ENCODE measurements around the gene PLCB1. TPM values are rescaled to one million over a fixed set of nuclear protein-coding genes. Genes with fewer than 3 reads are reported as not detected.

PLCB1 gene
- total RNA-seq, 2 experiments from 2014 or later: 1.9 to 2.2 TPM

DNA sequence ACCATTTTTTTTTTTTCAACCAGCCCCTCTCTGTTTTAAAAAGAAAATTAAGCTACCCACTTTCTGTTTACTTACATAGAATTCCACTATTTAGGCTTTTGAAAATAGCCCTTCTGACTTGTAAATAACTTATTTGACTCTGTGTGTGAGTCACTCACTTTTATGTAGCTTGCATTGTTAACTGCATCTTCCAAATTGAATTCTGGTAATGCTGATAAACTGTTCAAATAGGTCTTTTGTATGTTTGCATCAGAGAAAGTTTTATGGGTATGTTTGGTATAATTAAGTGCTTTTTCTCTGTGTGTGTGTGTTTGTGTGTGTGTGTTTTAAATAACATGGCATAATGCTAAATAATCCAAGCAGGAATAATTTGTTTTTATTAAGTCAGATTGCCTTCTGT lies 360.1 kb downstream of the PLCB1 start:
- no peak for DNase-seq
- no peaks in the 10 kb centered on the region for H3K9me3 Mint-ChIP-seq
- H3K27ac Mint-ChIP-seq: no peak overlapping the region
- H3K4me3 Mint-ChIP-seq: no peak overlapping the region
- no peaks in the 10 kb centered on the region for H3K27me3 Mint-ChIP-seq
- H3K4me1 Mint-ChIP-seq: no peaks in the 10 kb centered on the region
- no peaks in the 10 kb centered on the region for H3K36me3 Mint-ChIP-seq (ENCODE audit: low read depth)
- ChIA-PET POLR2A (no interaction called here), CTCF (interaction anchor here (0.6 to 0.7 kb wide), 2 partner anchors 14 to 1667 kb away, joined by 3 read pairs; no protein-coding TSS in a partner anchor)

DNA sequence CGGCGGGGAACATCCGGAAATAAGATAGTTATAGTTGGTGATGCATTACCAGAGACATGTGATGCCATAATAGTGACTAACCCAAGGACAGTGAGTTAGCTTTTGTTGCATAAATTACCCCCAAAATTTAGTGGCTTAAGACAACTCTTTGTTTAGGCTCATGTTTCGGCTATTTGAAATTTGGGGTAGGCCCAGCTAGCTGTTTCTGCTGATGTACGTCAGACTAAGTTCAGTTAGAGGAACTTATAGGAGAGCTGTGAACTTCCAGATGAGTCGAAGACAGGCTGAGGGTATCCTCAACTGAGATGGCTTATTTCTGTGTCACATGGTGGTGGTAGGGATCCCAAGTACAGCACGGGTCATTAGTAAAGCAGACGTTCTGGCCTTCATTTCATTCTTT lies 366.5 kb downstream of the PLCB1 start:
- no peaks in the 10 kb centered on the region for H3K4me1 Mint-ChIP-seq
- CTCF ChIA-PET: no interaction called here
- no peaks in the 10 kb centered on the region for H3K9me3 Mint-ChIP-seq
- H3K4me3 Mint-ChIP-seq: no peak overlapping the region
- no peaks in the 10 kb centered on the region for H3K36me3 Mint-ChIP-seq (ENCODE audit: low read depth)
- POLR2A ChIA-PET: no interaction called here
- H3K27me3 Mint-ChIP-seq: no peaks in the 10 kb centered on the region
- no peak for DNase-seq
- no peak overlapping the region for H3K27ac Mint-ChIP-seq

DNA sequence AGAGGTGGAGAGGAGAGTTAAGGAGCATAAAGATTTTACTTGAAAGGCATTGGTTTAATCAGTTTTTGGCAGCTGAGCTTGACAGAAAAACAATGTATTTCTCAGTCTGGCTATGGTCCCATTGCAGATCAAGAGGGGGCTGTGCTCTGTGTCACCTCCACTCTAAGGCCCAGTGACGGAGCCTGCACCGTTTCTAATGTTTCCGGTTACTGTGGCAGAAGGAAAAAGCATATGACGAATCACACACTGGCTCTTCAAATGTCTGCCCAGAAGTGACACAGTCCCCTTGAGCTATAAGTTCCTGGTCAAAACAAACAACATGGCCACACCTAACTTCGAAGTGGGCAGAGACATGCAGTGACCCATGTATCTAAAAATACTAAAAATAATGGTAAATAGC lies 372.0 kb downstream of the PLCB1 start:
- Mint-ChIP-seq H3K9me3 (no peaks in the 10 kb centered on the region), H3K36me3 (ENCODE audit: low read depth) (no peaks in the 10 kb centered on the region), H3K4me1 (no peaks in the 10 kb centered on the region), H3K27me3 (no peaks in the 10 kb centered on the region), H3K4me3 (no peak overlapping the region), H3K27ac (no peak overlapping the region)
- DNase-seq: no peak
- ChIA-PET POLR2A (no interaction called here), CTCF (no interaction called here)

DNA sequence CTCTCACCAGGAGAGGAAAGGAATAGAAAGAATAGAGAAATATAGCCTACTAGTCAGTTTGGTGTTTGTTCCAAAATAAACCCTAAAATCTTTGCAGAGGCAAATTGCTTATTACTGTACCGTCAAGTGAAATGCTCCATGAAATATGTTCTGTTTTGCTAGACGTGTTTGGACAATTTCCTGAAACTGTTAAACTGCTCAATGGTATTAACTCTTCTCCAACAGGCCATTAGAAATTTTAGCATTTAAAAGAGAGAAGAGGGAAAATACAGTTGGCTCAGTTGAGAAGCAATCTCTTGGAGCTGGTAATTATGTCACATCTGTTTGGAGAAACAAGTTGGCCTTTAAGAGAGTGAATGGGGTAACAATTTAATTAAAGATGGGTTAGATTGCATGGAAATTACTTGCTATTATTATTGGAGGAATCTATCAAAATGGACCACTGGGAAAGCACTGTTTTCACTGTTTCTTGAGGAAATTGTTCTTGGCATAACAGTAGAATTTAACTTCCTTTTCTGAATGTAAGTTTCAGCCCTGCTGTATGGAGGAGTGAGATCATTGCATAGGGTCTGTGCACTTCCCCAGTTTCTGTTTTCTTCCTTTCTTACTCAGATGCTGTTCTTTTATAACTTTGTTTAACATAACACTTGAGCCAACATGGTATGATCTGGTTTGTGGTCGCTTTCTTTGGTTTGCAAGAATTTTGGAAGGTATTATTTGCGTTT lies 373.6 kb downstream of the PLCB1 start:
- H3K27me3 Mint-ChIP-seq: no peaks in the 10 kb centered on the region
- H3K4me3 Mint-ChIP-seq: no peak overlapping the region
- H3K9me3 Mint-ChIP-seq: no peaks in the 10 kb centered on the region
- no peak for DNase-seq
- H3K27ac Mint-ChIP-seq: no peak overlapping the region
- ChIA-PET POLR2A (no interaction called here), CTCF (interaction anchor here (0.5 kb wide), 1 partner anchor 13 kb away, joined by 3 read pairs; no protein-coding TSS in a partner anchor)
- H3K4me1 Mint-ChIP-seq: no peaks in the 10 kb centered on the region
- no peaks in the 10 kb centered on the region for H3K36me3 Mint-ChIP-seq (ENCODE audit: low read depth)

DNA sequence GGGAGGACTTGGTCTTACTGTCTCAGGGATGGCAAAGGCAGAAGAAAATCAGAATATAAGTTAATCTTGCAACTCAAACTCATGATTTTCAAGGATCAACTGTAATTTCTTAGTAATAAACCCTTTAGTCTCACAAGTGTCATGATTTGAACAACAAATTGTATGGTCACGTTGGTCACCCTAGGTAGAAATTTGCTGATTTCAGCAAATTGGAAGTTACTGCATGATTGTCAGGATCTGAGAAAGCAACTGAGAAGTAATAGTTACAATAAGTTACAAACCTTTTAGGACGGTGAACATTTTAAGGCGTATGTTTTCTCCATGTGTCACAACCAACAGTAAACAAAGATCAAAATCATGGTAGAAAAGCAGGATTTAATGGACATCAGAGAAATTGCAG lies 375.2 kb downstream of the PLCB1 start:
- Mint-ChIP-seq H3K27me3 (no peaks in the 10 kb centered on the region), H3K4me1 (no peaks in the 10 kb centered on the region), H3K9me3 (no peaks in the 10 kb centered on the region), H3K27ac (no peak overlapping the region), H3K4me3 (no peak overlapping the region), H3K36me3 (ENCODE audit: low read depth) (no peaks in the 10 kb centered on the region)
- ChIA-PET POLR2A (no interaction called here), CTCF (no interaction called here)
- no peak for DNase-seq

DNA sequence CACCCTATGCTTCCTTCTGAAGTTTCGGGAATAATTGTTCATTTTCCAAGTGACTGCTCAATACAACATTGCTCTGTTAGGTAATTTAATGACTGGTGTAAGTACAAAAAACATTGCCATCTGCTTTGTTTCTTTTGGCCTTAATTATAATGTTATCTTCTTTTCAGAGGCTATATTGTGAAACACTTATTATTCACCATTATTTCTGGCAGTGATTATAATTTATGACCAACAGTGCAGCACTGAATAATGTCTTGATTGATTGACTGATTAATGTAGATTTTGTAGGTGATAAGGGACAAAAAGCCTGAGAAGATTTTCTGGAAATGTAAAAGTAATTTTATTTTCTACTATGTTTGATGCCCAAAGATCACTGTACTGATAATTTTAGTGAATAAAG lies 377.7 kb downstream of the PLCB1 start:
- H3K9me3 Mint-ChIP-seq: no peaks in the 10 kb centered on the region
- H3K27me3 Mint-ChIP-seq: no peaks in the 10 kb centered on the region
- ChIA-PET POLR2A (no interaction called here), CTCF (no interaction called here)
- DNase-seq: no peak
- H3K27ac Mint-ChIP-seq: no peak overlapping the region
- H3K4me1 Mint-ChIP-seq: no peaks in the 10 kb centered on the region
- H3K4me3 Mint-ChIP-seq: no peak overlapping the region
- H3K36me3 Mint-ChIP-seq (ENCODE audit: low read depth): no peaks in the 10 kb centered on the region

DNA sequence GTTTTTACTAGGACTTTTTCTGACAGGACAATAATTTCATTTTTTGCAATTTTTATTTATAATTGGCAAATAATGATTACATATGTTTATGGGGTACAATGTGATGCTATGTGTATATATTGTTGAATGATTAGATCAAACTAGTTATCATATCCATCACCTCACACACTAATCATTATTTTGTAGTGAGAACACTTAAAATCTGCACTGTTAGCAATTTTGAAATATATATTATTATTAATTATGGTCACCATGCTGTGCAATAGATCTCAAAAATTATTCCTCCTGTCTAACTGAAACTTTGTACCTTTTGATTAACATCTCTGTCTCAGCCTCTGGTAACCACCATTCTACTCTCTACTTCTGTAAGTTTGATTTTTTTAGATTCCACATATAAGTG lies 378.7 kb downstream of the PLCB1 start:
- H3K9me3 Mint-ChIP-seq: no peaks in the 10 kb centered on the region
- no peak overlapping the region for H3K27ac Mint-ChIP-seq
- CTCF ChIA-PET: no interaction called here
- no peaks in the 10 kb centered on the region for H3K4me1 Mint-ChIP-seq
- H3K4me3 Mint-ChIP-seq: no peak overlapping the region
- POLR2A ChIA-PET: no interaction called here
- H3K27me3 Mint-ChIP-seq: no peaks in the 10 kb centered on the region
- no peaks in the 10 kb centered on the region for H3K36me3 Mint-ChIP-seq (ENCODE audit: low read depth)
- DNase-seq: no peak

DNA sequence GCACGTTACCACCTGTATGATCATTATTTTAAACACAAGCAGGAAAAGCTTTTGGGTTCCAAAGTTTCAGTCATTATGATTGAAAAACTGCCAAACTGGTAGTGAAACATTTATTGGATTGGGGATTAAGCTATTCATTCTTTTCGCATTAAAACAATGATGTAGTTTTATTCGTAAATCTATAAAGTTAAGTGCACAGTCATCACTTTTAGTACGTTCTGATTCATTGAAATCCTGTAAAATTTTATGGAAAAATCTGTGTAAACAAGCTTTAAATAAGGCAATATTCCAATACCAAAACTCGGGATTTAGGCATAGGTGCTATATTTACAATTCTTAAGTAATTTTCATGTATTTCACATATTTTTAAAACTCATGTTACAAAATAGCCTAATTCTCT lies 379.9 kb downstream of the PLCB1 start:
- ChIA-PET CTCF (no interaction called here), POLR2A (no interaction called here)
- H3K4me1 Mint-ChIP-seq: no peaks in the 10 kb centered on the region
- no peak overlapping the region for H3K27ac Mint-ChIP-seq
- no peak for DNase-seq
- H3K36me3 Mint-ChIP-seq (ENCODE audit: low read depth): no peaks in the 10 kb centered on the region
- H3K4me3 Mint-ChIP-seq: no peak overlapping the region
- no peaks in the 10 kb centered on the region for H3K9me3 Mint-ChIP-seq
- no peaks in the 10 kb centered on the region for H3K27me3 Mint-ChIP-seq

DNA sequence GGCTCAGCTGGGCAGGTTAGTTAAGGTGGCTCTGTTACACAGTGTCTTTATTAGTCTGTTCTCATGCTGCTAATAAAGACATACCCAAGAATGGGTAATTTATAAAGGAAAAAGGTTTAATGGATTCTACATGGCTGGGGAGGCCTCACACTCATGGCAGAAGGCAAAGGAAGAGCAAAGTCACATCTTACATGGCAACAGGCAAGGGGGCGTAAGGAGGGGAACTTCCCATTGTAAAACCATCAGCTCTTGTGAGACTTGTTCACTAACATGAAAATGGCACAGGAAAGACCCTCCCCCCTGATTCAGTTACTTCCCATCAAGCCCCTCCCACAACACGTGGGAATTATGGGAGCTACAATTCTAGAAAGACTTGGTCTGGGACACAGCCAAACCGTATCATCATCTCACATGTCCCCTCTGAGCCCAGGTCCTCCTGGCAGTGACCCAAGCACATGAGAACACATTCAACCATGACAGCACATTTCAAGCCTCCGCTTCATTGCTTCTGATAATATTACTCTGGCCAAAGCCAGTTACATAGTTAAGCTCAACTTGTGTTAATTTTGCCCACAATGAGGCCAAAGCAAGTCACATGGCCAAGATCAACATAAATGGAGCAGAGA lies 383.9 kb downstream of the PLCB1 start:
- CTCF ChIA-PET: no interaction called here

DNA sequence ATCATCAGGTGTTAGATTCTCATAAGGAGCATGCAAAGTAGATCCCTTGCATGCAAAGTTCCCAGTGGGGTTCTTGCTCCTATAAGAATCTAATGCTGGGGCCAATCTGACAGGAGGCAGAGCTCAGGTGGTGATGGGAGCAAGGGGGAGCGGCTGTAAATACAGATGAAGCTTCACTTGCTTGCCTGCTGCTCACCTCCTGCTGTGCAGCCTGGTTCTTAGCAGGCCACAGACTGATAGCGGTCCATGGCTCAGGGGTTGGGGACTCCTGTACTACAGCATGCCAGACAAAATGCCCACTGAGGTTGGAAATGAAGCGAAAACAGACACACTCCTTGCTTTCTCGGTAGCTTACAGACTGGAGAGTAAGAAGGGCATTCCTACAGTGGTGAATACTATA lies 386.8 kb downstream of the PLCB1 start:
- Mint-ChIP-seq H3K4me3 (no peak overlapping the region), H3K4me1 (no peaks in the 10 kb centered on the region), H3K27me3 (no peaks in the 10 kb centered on the region), H3K36me3 (ENCODE audit: low read depth) (no peaks in the 10 kb centered on the region), H3K27ac (no peak overlapping the region), H3K9me3 (no peaks in the 10 kb centered on the region)
- CTCF ChIA-PET: no interaction called here
- no peak for DNase-seq
- POLR2A ChIA-PET: no interaction called here

More for the DNA sequence above, 383.9 kb downstream of the PLCB1 start:
- no peak for DNase-seq
- H3K36me3 Mint-ChIP-seq (ENCODE audit: low read depth): no peaks in the 10 kb centered on the region
- no peak overlapping the region for H3K4me3 Mint-ChIP-seq
- no peak overlapping the region for H3K27ac Mint-ChIP-seq
- no peaks in the 10 kb centered on the region for H3K27me3 Mint-ChIP-seq
- no peaks in the 10 kb centered on the region for H3K9me3 Mint-ChIP-seq
- H3K4me1 Mint-ChIP-seq: no peaks in the 10 kb centered on the region
- POLR2A ChIA-PET: no interaction called here

DNA sequence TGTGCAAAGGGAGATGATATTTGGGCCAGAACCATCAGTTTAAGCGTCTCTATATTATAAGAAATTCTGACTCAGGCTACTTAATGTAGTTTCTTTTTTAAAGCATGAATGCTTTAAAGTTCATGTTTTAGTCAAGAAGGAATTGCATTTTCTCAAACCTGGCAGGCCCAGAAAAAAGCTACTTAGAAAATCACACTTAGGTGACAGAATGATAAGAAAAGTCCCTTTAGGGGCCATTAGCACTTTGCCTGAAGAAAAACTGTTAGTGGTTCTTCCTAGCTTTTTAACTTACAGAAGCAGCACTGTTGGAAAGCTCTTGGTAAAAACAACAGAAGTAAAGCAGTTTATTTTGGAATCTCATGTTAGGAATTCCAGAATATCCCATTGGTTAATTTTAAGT lies 387.8 kb downstream of the PLCB1 start:
- Mint-ChIP-seq H3K4me1 (no peaks in the 10 kb centered on the region), H3K36me3 (ENCODE audit: low read depth) (no peaks in the 10 kb centered on the region), H3K27ac (no peak overlapping the region), H3K4me3 (no peak overlapping the region), H3K9me3 (no peaks in the 10 kb centered on the region), H3K27me3 (no peaks in the 10 kb centered on the region)
- CTCF ChIA-PET: no interaction called here
- no peak for DNase-seq
- POLR2A ChIA-PET: no interaction called here

DNA sequence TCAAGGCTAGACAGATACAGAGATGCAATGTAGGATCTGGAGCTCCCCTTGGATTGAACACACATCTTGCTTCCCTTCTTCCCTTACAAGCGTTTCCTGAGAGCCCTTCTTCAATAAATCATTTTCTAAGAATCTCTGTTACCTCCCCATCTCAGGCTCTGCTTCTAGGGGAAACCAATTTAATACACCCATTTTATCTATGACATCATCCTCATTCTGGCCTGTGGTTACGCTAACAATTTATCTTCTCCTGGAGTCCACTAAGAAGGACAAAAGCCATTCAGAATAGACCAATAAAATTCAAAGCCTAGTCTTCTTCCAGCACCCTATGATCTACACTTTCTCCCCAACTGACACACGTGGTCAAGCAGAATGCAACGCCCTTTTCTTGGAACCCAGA lies 390.1 kb downstream of the PLCB1 start:
- Mint-ChIP-seq H3K27ac (no peak overlapping the region), H3K27me3 (no peaks in the 10 kb centered on the region), H3K36me3 (ENCODE audit: low read depth) (no peaks in the 10 kb centered on the region), H3K4me1 (no peaks in the 10 kb centered on the region), H3K9me3 (no peaks in the 10 kb centered on the region), H3K4me3 (no peak overlapping the region)
- POLR2A ChIA-PET: no interaction called here
- DNase-seq: no peak
- CTCF ChIA-PET: no interaction called here

DNA sequence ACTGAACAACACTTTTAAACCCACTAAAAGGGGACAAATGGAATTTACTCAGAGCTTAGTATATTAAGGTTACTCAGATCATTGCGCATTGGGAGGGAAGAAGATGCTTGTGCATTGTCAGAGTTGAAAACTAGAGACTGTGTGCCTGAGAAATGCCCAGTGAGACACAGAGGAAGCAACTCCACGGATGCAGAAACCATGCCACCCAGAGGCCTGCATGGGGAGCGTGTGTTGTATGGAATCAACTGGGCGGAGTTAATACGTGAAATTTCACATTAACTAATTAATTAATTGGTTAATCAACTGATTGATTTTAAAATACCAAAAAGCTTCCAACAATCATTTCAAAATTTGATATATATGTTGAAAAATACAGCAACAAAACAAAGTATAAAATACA lies 391.6 kb downstream of the PLCB1 start:
- no peak for DNase-seq
- POLR2A ChIA-PET: no interaction called here
- Mint-ChIP-seq H3K27me3 (no peaks in the 10 kb centered on the region), H3K4me3 (no peak overlapping the region), H3K4me1 (no peaks in the 10 kb centered on the region), H3K9me3 (no peaks in the 10 kb centered on the region), H3K36me3 (ENCODE audit: low read depth) (no peaks in the 10 kb centered on the region), H3K27ac (no peak overlapping the region)
- CTCF ChIA-PET: no interaction called here

Data from activated CD4-positive, alpha-beta memory T cell treated with anti-CD3 and anti-CD28 coated beads, Interleukin-2, amount 10 ng/mL, durations not matched to agents 7 days and 5 days (primary cell).